GM21447 (cell line): ENCODE measurements around the gene PLXND1.

Experiments used
- ATAC-seq: cut with Tn5 transposase; IDR thresholded peaks from one replicate; pipeline ENCODE4 v1.9.1; 2021; ENCODE audit not compliant: unreplicated experiment

Gene PLXND1

DNA sequence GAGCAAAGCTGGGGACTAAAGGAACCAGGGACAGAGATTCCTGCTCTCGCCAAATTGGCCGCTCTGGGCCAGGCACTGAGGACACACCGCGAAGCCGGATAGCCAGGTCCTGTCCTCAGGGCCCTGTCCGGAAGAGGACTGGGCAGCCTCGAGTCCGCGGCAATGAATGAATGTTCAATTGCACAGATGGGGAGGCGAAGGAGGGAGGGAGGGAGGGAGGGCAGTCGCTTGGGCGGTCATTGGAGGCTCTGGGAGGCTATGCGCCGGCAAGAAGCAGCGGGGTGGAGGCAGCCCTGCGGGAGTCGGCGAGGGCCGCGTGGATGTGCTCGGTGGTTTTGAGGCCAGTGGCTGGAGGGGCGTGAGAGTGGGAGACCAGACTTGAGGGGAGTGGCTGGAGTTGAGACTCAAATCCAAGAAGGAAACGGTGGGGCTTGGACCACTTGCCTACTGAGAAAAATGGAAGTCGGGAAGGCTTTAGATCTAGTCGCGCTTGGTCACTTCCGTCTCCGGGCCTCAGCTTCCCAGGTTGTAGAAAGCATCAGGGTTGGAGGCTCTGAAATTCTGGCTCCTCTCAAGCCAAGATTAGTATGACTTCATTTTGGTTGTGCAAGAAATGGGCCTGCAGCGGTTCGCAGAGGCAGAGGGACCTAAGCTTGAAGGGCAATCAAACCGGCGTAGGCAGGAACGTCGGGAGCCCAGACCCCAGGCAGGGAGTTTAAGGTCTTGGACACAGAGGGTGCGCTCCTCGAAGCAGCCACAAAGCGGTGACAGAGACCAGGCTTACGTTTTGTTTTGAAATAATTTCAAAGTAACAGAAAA is 21.1 kb upstream of the PLXND1 start:
- ATAC-seq, result peak; percentile 38

DNA sequence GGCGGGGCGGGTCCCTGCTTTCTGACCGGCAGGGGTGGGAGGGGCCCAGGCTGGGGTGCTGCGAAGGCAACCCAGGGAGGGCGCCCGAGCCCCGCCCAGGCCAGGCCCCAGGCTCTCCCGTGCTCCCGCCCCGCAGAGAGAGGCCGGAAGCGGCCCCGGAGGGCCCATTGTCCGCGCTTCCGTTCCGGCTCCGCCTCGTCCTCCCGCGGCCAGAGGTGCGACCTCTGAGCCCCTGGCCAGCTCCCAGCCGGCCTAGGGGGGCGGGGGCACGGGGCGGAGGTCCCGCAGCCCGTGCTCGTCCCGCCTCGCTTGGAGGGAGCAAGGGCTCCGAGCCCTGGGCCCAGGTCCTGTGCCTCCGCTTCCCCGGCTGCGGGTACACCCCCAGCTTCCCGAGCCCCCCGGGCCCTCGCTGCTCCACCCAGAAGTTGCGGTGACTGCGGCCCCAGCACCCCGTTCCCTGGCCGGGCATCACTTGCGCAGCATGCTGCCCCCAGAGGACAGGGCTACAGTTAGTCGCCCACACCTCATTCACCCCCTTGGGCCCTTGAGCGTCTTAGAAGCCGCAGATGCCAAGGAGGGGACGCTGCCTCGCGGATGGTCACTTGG is 20.4 kb upstream of the PLXND1 start:
- peak; percentile 88 for ATAC-seq

DNA sequence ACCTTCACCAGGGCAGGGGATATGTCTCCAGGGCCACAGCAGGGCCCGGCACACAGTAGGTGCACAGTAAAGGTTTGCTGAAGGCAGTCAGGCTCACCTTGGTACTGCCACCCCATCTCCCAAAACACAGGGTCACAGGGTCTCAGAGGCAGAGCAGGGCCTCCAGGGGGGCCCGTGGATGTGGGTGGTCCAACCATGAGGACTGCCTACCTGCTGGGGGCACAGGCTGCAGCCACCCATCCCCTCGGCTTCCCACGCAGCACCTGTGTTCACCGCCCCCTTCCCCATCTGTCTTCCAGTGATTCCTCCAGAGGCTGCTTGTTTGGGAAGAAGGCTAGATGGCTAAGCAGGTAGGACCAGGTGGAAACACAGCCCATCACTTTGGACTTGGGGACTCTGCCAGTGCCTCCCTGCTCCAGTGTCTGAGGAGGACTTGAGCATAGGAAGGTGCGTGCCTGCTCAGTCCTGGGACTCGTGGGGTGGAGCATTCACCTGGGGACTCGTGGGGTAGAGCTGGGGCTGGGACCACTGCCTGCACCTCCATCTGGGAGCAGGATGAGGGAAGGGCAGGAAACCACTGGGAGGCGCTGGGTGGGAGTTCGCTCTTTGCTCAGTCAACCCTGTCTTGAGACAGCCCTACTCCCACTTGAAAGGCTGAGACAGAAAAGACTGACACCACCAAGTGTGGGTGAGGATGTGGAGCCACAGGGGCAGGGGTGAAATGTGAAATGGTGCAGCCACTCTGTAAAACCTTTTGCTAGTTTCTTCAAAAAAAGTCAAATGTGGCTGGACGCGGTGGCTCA is 18.8 kb upstream of the PLXND1 start:
- no peak for ATAC-seq

GRCh38 chr3:129624347-129625071 is 18.0 kb upstream of the PLXND1 start:
- ATAC-seq, result no peak

GRCh38 chr3:129623447-129624118 is 17.1 kb upstream of the PLXND1 start:
- ATAC-seq, result no peak

GRCh38 chr3:129622933-129623332 is 16.5 kb upstream of the PLXND1 start:
- ATAC-seq, result no peak

DNA sequence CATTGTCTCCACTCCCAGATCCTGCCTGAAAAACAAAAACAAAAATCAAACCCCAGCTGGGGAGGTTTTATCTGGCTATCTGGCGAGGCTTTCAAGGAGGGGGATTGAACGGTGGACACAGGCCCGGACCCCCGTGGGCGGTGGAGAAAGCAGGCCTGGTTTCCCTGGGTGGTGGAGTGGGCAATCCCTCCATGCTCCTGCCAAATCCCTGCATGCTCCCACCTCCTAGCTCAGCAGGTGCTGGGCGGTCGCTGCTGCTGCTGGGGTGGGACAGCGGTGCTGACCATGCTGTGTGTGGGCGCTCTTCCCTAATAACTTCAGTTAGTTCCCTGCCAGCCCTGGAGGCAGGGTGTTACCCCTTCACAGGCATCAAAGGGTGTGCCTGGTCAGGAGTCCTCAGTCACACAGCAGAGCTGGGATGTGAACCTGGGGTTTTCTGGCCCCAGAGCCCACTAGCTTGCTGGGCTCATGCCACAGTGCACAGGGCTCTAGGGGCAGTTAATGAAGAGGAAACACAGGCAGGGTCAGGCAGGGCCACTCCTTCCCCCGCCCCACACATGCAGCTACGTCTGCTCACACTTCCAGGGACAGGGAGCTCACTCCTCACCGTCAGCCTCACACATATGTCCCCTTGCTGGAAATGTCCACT is 15.9 kb upstream of the PLXND1 start:
- ATAC-seq, result no peak

- ATAC-seq, result no peak
Measured at GRCh38 chr3:129621626-129622225, 15.2 kb upstream of the PLXND1 start.

DNA sequence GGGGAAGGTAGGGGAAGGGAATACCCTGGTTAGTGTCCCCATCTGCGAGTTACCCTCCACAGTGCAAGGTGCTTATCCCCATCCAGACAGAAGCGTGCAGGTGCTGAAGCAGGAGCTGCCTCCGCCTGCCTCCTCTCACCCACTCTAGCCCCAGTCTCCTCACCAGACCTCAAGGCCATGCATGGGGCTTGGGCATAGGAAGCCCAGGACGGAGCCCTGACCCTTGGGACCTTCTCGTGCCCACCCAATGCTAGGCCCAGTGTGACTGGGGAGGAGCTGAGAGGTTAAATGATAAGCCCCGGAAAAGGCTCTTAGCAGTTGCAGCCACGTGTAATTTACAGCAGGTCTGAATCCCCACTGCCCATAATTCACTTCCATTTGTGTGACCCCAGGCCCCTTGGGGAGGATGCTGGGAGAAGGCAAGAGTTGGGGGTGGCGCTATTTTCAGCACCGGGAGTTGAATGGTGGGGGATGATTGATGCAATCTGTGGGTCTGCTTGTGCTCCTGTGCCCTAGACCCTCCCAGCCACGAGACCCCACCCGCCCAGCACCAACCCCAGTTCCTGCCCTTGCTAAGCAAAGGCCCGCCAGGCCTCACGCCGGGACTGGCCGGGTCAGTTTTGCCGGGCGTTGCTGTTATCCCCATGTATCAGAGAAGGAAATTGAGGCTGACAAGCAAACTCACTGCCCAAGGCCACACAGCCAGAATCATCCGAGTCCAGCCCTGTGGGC is 14.5 kb upstream of the PLXND1 start:
- no peak for ATAC-seq

GRCh38 chr3:129619726-129620162 is 13.3 kb upstream of the PLXND1 start:
- ATAC-seq, result no peak

DNA sequence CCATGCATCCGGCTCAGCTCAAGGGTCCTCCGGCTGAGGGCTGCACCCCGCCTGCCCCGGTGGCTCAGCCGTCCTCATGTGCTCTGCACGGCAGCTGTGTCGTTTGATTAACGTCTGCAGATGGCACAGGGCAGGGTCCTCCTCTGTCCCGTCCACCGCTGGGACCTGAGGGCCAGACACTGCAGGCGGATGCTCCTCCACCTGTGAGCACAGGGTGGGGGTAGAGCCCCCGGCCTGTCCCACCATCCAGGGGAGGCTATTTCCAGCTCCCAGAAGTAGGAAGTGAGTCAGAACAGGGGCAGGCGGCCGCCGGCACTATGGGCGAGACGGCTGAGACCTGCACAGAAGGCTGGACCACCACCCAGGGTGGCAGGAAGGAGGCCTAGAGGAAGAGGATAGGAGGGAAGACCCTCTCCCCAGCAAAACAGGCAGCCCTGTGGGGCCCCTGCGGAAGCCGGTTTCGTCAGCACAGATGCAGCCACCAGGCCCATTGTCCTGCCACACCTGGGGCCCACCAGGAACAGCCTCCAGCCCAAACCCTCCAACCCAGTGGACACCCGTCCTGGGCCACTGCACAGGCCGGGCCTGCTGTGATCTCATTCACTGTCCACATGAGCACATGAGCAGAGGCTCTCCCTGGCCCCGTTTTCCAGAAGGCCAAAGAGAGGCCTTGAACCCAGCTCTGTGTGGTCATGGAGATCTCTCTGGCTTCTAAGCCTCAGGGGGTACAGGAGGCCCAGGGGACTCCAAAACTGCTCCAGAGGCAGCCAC is 12.6 kb upstream of the PLXND1 start:
- no peak for ATAC-seq

GRCh38 chr3:129618186-129618820 is 11.8 kb upstream of the PLXND1 start:
- ATAC-seq, result no peak

DNA sequence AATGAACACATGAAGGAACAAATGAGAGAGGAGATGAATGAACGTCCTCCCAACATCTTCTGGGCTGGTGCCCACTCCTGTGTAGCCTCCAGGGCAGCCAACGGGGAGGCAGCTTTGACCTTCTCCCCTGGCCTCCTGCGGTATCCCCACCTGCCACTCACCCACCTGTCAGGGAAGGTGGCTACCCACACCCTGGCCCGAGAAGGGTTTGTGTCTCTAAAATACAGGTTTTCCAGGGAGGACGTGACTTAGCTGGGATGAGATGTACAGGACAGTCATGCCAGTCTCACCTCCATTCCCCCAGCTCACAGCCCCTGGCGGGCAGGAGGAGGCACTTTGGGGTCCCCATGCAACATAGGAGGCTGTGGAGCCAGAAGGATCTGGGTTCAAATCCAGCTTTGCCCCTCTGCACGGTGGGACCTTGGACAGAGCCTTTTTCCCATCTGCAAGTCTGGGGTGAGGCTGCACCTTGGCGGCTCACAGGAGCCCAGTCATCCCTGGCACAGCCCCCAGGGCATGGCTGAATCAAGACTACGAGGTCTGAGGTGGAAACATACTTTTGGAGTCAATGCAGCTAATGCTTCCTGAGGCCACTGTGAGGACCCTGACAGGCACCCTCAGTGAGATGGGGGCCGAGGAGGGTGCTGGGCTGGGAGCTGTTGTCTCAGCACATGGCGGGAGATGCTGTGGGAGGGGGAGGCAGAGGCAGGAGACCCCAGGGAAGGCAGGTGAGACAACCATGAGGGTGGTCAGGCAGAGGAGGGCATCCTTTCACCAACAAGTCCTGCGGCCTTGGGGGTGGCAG is 11.1 kb upstream of the PLXND1 start:
- no peak for ATAC-seq

DNA sequence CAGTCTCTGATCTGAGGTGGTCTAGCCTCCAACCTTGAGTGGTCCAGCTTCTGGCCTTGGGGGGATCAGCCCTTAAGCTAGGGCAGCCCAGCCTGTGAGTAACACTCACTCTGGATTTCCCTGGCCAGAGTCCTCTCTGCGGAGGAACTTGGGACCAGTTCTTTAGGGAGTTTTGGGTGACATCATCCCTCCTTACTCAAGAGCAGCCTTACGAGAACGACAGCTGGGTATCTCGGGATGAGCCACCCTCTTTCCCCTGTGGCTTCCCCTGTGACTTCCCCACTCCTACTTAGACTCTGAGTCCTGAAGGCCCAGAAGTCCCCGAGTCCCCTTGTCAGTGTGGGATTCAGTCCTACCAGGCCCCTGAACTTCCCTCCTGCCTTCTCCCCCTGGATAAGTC is 10.2 kb upstream of the PLXND1 start:
- ATAC-seq, result no peak

DNA sequence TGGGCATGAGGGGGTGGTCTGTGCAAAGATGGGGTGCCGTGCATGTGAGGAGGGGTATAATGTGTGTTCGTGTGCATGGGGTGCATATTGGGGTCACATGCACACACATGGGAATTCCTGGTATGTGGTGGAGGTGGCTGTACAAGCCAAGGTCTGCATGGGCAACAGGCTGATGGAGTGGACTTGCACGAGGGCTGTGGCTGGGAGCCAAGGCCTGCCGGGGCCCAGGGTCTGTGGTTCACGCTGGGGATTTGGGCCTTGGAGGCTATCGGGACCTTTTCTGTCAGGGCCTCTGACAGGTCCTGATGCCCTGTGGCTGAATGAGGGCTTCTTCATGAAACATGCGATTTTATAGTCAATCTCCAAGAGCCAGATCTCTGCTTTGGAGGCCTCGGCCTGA is 9.8 kb upstream of the PLXND1 start:
- ATAC-seq, result no peak

GRCh38 chr3:129615751-129616281 is 9.3 kb upstream of the PLXND1 start:
- no peak for ATAC-seq

- no peak for ATAC-seq
Measured at GRCh38 chr3:129614927-129615363, 8.5 kb upstream of the PLXND1 start.
